Esophagus mucosa (tissue), 1 donor: ENCODE data around the gene ELP6. TPM values are rescaled to one million over a fixed set of nuclear protein-coding genes. Genes with fewer than 3 reads are reported as not detected.

Experiments
- ATAC-seq: fragments of 200-7000 bp; cut with Tn5 transposase; one replicate; pipeline ENCODE4 v1.9.1; 2020
- total RNA-seq: library from RNA; stranded (reverse); gene quantifications from one replicate; pipeline ENCODE4 v1.2.4, GENCODE V29; 2023
- donor health status: DM: yes; HTN: yes; CAD: no.

The ELP6 gene
- total RNA-seq: 20.9 TPM

- ATAC-seq: peak; percentile 99
These were observed at the start of gene ELP6 for GRCh38 chr3:47513125-47513929. Gene ELP6 (minus strand): TSS chr3:47513712. CDS start chr3:47513590, 122 bp downstream.

GRCh38 chr3:47556351-47556750 lies 42.8 kb upstream of the ELP6 start:
- no peak for ATAC-seq

- ATAC-seq: no peak
These were observed 40.8 kb upstream of the ELP6 start for GRCh38 chr3:47554335-47554734.

GRCh38 chr3:47553407-47553806 lies 39.9 kb upstream of the ELP6 start:
- ATAC-seq: no peak

- ATAC-seq: peak; percentile 49
These were observed 29.1 kb upstream of the ELP6 start for GRCh38 chr3:47542471-47543173.

- no peak for ATAC-seq
These were observed 28.1 kb upstream of the ELP6 start for GRCh38 chr3:47541583-47542108.

- peak; percentile 80 for ATAC-seq
These were observed 26.8 kb upstream of the ELP6 start for GRCh38 chr3:47540281-47540680.

GRCh38 chr3:47536967-47537366 lies 23.5 kb upstream of the ELP6 start:
- ATAC-seq: no peak

- ATAC-seq: no peak
These were observed 22.8 kb upstream of the ELP6 start for GRCh38 chr3:47536221-47536891.

GRCh38 chr3:47533996-47534454 lies 20.5 kb upstream of the ELP6 start:
- ATAC-seq: peak; percentile 50

GRCh38 chr3:47533481-47533880 lies 20.0 kb upstream of the ELP6 start:
- peak; percentile 89 for ATAC-seq

GRCh38 chr3:47527952-47528725 lies 14.6 kb upstream of the ELP6 start:
- peak; percentile 71 for ATAC-seq

- no peak for ATAC-seq
These were observed 12.1 kb upstream of the ELP6 start for GRCh38 chr3:47525617-47526016.

- no peak for ATAC-seq
These were observed 10.0 kb upstream of the ELP6 start for GRCh38 chr3:47523310-47524073.

- ATAC-seq: peak; percentile 95
These were observed 8.8 kb upstream of the ELP6 start for GRCh38 chr3:47522082-47522987.

- no peak for ATAC-seq
These were observed 7.2 kb upstream of the ELP6 start for GRCh38 chr3:47520756-47521155.

- ATAC-seq: no peak
These were observed 4.4 kb upstream of the ELP6 start for GRCh38 chr3:47517937-47518336.

GRCh38 chr3:47515864-47516319 lies 2.4 kb upstream of the ELP6 start:
- no peak for ATAC-seq

GRCh38 chr3:47515100-47515499 lies 1.6 kb upstream of the ELP6 start:
- ATAC-seq: no peak
